ENCODE measurements around the gene SLC25A33. TPM values are rescaled to one million over a fixed set of nuclear protein-coding genes. Genes with fewer than 3 reads are reported as not detected.

The SLC25A33 gene
- total and polyA plus RNA-seq, 2 donors (not counting 1 experiment from before 2014, with no cell fraction given): 2.3 to 5.0 TPM

DNA sequence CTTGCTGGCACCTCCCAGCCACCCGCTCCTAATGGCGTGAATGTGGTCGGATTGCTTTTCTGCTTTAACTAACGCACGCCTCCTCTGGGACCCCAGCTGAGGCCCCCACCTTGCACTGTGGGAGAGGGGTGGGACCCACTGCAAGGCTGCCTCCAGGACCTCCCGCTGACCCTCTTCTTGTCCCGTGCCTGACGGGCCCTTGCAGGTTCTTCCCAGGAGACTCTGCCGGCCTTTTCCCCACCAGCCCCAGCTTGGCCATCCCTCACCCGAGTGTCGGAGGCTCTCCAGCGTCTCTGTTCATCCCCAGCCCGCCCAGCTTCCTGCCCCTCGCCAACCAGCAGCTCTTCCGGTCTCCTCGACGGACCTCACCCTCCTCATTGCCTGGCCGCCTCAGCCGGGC, 68.1 kb downstream of the SLC25A33 start:
- no peak for ATAC-seq (ENCODE audit: low read depth)
- intact Hi-C loops (cut with micrococcal nuclease): no loop called here

GRCh38 chr1:9609998-9610397, 70.7 kb downstream of the SLC25A33 start:
- Mint-ChIP-seq H3K27ac (no peak overlapping the region), H3K4me3 (no peak overlapping the region), H3K4me1 (no peaks in the 10 kb centered on the region), H3K9me3 (ENCODE audit: insufficient read depth) (no peaks in the 10 kb centered on the region), H3K27me3 (no peaks in the 10 kb centered on the region)
- TF ChIP-seq CTCF (IDR thresholded peaks at IDR 0.05): no peak
- TF ChIP-seq EZH2 (IDR thresholded peaks at IDR 0.05; ENCODE audit: borderline replicate concordance, insufficient read depth, low read depth, low read length, poor library complexity, severe bottlenecking): no peak
- intact Hi-C loops (cut with micrococcal nuclease): no loop called here
- DNase-seq (no peak), ATAC-seq (ENCODE audit: low read depth) (no peak)
- POLR2A ChIA-PET: no interaction called here
- H3K27me3 ChIP-seq (replicated peaks in 1 of 4; ENCODE audit: control extremely low read depth in 1 of 4, control insufficient read depth in 3 of 4, insufficient read depth in 4 of 4, low read length in 3 of 4): no peaks in the 10 kb centered on the region
- H3K9me3 ChIP-seq (ENCODE audit: control extremely low read depth in 1 of 3, control insufficient read depth in 2 of 3, insufficient read depth in 1 of 3, low read length in 2 of 3): no peaks in the 10 kb centered on the region
- no peaks in the 10 kb centered on the region for H4K20me1 ChIP-seq (ENCODE audit: control insufficient read depth, insufficient read depth, low read length, poor library complexity, severe bottlenecking)
- no peak overlapping the region for H3K27ac ChIP-seq (ENCODE audit: low read length in 2 of 2)
- H3K9ac ChIP-seq (ENCODE audit: low read length): no peak overlapping the region
- 98% methylated on average over 4 of the region's 5 CpGs for WGBS (ENCODE audit: insufficient coverage)
- CTCF ChIA-PET: no interaction called here
- H3K4me1 ChIP-seq (ENCODE audit: control insufficient read depth in 2 of 2, insufficient read depth in 2 of 2, low read length in 2 of 2): no peaks in the 10 kb centered on the region
- H3K79me2 ChIP-seq (ENCODE audit: control insufficient read depth, insufficient read depth, low read length): no peaks in the 10 kb centered on the region
- H3K36me3 ChIP-seq (replicated peaks in 1 of 2; ENCODE audit: control extremely low read depth in 1 of 2, control insufficient read depth in 1 of 2, extremely low read depth in 1 of 2, insufficient read depth in 2 of 2, low read length in 1 of 2): peaks cover 0 to 15% of the 10 kb centered on the region in 2 experiments
- H3K4me3 ChIP-seq (ENCODE audit: control extremely low read depth in 1 of 5, extremely low read depth in 1 of 5, insufficient read depth in 1 of 5, low read depth in 2 of 5, low read length in 4 of 5): no peak overlapping the region
- no peak overlapping the region for H3K4me2 ChIP-seq (replicated peaks; ENCODE audit: low read depth, low read length, poor library complexity, severe bottlenecking)
- H2AFZ ChIP-seq (ENCODE audit: insufficient read depth, low read depth, low read length, poor library complexity, severe bottlenecking): no peak overlapping the region

More for the DNA sequence above, 68.1 kb downstream of the SLC25A33 start:
- no peak for TF ChIP-seq EZH2 (IDR thresholded peaks at IDR 0.05; ENCODE audit: borderline replicate concordance, insufficient read depth, low read depth, low read length, poor library complexity, severe bottlenecking)
- TF ChIP-seq CTCF (IDR thresholded peaks at IDR 0.05): no peak
- CTCF ChIA-PET: interaction anchor here (0.9 kb wide), 1 partner anchor 8 kb away, joined by 6 read pairs; no protein-coding TSS in a partner anchor
- Histone ChIP-seq H3K27me3 (replicated peaks in 1 of 4; ENCODE audit: control extremely low read depth in 1 of 4, control insufficient read depth in 3 of 4, insufficient read depth in 4 of 4, low read length in 3 of 4) (no peaks in the 10 kb centered on the region), H3K9ac (ENCODE audit: low read length) (no peak overlapping the region), H3K27ac (ENCODE audit: low read length in 2 of 2) (no peak overlapping the region), H4K20me1 (ENCODE audit: control insufficient read depth, insufficient read depth, low read length, poor library complexity, severe bottlenecking) (no peaks in the 10 kb centered on the region), H3K4me2 (replicated peaks; ENCODE audit: low read depth, low read length, poor library complexity, severe bottlenecking) (no peak overlapping the region), H3K4me3 (ENCODE audit: control extremely low read depth in 1 of 5, extremely low read depth in 1 of 5, insufficient read depth in 1 of 5, low read depth in 2 of 5, low read length in 4 of 5) (no peak overlapping the region), H3K4me1 (ENCODE audit: control insufficient read depth in 2 of 2, insufficient read depth in 2 of 2, low read length in 2 of 2) (no peaks in the 10 kb centered on the region), H2AFZ (ENCODE audit: insufficient read depth, low read depth, low read length, poor library complexity, severe bottlenecking) (no peak overlapping the region), H3K9me3 (ENCODE audit: control extremely low read depth in 1 of 3, control insufficient read depth in 2 of 3, insufficient read depth in 1 of 3, low read length in 2 of 3) (no peaks in the 10 kb centered on the region), H3K36me3 (replicated peaks in 1 of 2; ENCODE audit: control extremely low read depth in 1 of 2, control insufficient read depth in 1 of 2, extremely low read depth in 1 of 2, insufficient read depth in 2 of 2, low read length in 1 of 2) (peaks cover 0 to 16% of the 10 kb centered on the region in 2 experiments), H3K79me2 (ENCODE audit: control insufficient read depth, insufficient read depth, low read length) (no peaks in the 10 kb centered on the region)
- no peaks in the 10 kb centered on the region for H3K9me3 Mint-ChIP-seq (ENCODE audit: insufficient read depth)
- H3K27ac Mint-ChIP-seq: no peak overlapping the region
- no peaks in the 10 kb centered on the region for H3K4me1 Mint-ChIP-seq
- H3K4me3 Mint-ChIP-seq: no peak overlapping the region
- H3K27me3 Mint-ChIP-seq: no peaks in the 10 kb centered on the region
- POLR2A ChIA-PET: no interaction called here
- WGBS (ENCODE audit: insufficient coverage): 95% methylated on average over 19 of the region's 19 CpGs
- DNase-seq: no peak

All from B cell (primary cell).